GM19468 (cell line): ENCODE results near the gene SFI1.

Experiments used
- ATAC-seq: cut with Tn5 transposase; IDR thresholded peaks from one replicate; pipeline ENCODE4 v1.9.1; 2021; ENCODE audit warnings: mild to moderate bottlenecking, moderate library complexity, moderate number of reproducible peaks; ENCODE audit not compliant: unreplicated experiment; ENCODE audit errors: extremely low read depth

The SFI1 gene

GRCh38 chr22:31661851-31662667 lies 165.7 kb downstream of the SFI1 start, which contains the start of gene PISD:
PISD (minus strand) TSS chr22:31662215; CDS start chr22:31662208, 7 bp downstream.
- peak; percentile 65 for ATAC-seq

GRCh38 chr22:31662668-31663037 lies 166.3 kb downstream of the SFI1 start:
- ATAC-seq, result no peak
